ENCODE results near the gene CCL14.
"Not testable (repeated sequence)": the region's sequence is repeated elsewhere in the genome, so short reads cannot be mapped to it uniquely, and the experiment has no call there.

CCL14 gene

GRCh38 chr17:35986643-35987042, at the start of gene CCL14:
Gene CCL14, minus strand, starts transcription at chr17:35986729. Its CDS starts 80 bp downstream, at chr17:35986649.
- DNase-seq = no peak

GRCh38 chr17:36036235-36036634, 49.7 kb upstream of the CCL14 start:
- DNase-seq = no peak

- no peak for DNase-seq
Observed at GRCh38 chr17:36034127-36034526, 47.6 kb upstream of the CCL14 start.

GRCh38 chr17:36030956-36031355, 44.4 kb upstream of the CCL14 start:
- no peak for DNase-seq

- DNase-seq = no peak
Observed at GRCh38 chr17:36027761-36028160, 41.2 kb upstream of the CCL14 start.

GRCh38 chr17:36024106-36024869, 37.8 kb upstream of the CCL14 start:
- no peak for DNase-seq

- no peak for DNase-seq
Observed at GRCh38 chr17:36019423-36019822, 32.9 kb upstream of the CCL14 start.

- DNase-seq = no peak
Observed at GRCh38 chr17:36017799-36018198, 31.3 kb upstream of the CCL14 start, which contains the start of gene CCL23. Gene CCL23, minus strand, starts transcription at chr17:36017972. Its CDS starts 75 bp downstream, at chr17:36017897.

- no peak for DNase-seq
Observed at GRCh38 chr17:36016555-36016954, 30.0 kb upstream of the CCL14 start.

DNA sequence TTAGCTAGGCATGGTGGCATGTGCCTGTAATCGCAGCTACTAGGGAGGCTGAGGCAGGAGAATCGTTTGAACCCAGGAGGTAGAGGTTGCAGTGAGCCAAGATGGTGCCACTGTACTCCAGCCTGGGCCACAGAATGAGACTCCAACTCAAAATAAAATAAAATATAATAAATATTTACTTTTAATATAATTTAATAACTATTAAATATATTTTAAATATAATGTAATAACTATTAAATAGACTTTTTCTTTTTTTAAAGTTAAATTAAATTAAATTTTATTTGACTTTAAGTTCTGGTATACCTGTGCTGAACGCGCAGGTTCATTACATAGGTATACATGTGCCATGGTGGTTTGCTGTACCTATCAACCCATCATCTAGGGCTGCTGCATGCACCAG, 29.4 kb upstream of the CCL14 start:
- DNase-seq = not testable (repeated sequence)

- no peak for DNase-seq
Observed at GRCh38 chr17:36014946-36015345, 28.4 kb upstream of the CCL14 start.

DNA sequence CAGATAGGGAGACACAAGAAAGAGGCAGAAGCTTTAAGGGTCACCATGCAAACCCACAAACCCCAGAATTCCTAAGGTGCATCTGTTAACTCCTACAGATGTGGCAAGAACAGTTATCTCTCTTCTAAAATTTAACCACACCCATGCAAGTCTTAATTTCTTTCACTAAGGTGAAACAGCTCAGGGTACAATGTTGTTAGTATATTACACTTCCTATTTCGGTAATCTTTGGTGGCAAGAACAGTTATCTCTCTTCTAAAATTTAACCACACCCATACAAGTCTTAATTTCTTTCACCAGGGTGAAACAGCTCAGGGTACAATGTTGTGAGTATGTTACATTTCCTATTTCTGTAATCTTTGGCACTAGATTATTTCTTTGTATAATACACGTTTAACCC, 24.7 kb upstream of the CCL14 start:
- DNase-seq = no peak

GRCh38 chr17:36008998-36009665, 22.6 kb upstream of the CCL14 start:
- DNase-seq = no peak

DNA sequence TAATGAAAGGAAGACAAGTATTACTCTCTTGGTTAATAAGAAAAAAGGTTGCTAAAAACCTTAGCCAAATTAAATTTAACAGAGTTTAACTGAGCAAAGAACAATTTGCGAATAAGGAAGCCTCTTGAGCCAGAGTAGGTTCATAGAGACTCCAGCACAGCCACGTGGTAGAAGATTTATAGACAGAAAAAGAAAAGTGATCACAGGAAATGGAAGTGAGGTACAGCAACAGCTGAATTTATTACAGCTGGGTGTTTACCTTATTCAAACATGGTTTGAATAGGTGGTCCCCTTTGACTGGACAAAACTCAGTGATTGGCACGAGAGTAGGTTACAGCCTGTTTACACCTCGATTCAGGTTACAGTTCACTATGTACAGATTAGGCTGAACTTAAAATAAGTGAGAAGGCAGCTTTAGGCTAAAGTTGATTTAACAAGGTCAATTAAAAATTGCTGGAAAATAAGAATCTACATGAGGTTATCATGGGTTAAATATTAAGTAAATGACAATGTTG, 18.1 kb upstream of the CCL14 start:
- no peak for DNase-seq

DNA sequence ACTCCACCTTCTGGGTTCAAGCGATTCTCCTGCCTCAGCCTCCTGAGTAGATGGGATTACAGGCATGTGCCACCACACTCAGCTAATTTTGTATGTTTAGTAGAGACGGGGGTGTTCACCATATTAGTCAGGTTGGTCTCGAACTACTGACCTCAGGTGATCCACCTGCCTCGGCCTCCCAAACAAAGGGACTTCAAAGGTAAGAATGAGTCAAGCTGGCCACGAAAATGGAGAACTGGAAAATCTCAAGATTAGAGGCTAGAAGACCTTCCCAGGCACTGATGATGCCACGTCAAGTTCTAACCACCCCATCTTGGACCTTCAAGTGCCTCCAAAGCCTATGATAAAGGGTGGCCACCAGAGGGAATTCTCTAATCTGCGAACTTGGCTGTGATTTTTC, 16.1 kb upstream of the CCL14 start:
- DNase-seq = no peak

- DNase-seq = no peak
Observed at GRCh38 chr17:36001862-36002603, 15.5 kb upstream of the CCL14 start.

DNA sequence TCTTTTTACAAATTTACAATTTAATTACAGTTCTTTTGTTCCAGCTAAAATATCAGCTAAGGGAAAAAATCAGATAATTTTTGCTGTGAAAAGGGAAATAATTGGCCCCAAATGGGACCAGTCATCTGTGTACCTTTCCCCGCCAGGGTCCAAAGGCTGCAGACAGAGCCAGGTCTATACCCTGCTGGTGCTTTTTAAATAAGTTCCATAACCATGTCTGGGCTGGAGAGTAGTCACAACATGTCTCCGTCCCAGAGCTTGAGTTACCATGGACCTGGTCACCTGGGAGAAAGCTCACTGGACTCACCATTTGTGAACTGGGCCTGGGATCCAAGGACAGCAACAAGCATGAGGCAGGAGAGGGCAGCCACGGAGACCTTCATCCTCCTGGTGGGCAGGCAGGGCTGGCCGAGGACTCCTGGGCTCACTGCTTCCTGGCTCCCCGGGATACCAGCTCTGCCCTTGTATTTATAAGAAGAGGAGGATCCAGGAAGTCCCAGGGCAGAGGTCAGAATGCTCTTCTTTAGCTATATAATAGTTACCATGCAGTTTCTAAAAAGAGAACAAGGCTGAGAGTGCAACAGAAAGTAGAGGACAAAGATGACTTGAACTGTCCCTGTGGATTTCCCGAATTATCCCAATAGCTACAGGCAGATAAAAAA, 14.7 kb upstream of the CCL14 start, which contains the start of gene CCL15:
Gene CCL15 (minus strand): TSS at position 444 of the 662 bp plus-strand sequence. CDS start 61 bp downstream, at position 383.
- no peak for DNase-seq

GRCh38 chr17:36000732-36001109, 14.2 kb upstream of the CCL14 start:
- no peak for DNase-seq

DNA sequence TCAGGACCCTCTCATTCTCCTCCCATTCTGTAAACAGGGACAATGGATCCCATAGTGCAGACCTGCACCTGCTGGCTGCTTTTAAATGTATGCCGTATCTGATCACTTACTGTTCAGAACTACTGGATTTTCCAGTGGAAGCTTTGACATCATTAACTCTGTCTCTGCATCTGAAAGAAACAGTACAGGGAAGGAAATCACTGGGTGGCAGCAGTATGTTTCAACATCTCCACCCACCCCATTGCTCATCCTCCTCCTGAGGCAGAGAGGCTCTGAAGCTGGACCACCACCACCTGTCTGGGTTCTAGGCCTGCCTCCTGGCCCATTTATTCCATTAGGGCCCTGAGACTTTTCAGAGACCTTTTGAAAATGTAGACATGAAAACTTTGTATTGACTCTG, 12.2 kb upstream of the CCL14 start:
- DNase-seq = no peak

- DNase-seq = no peak
Observed at GRCh38 chr17:35998018-35998545, 11.6 kb upstream of the CCL14 start.

- not testable (repeated sequence) for DNase-seq
Observed at GRCh38 chr17:35995346-35995745, 8.8 kb upstream of the CCL14 start.

DNA sequence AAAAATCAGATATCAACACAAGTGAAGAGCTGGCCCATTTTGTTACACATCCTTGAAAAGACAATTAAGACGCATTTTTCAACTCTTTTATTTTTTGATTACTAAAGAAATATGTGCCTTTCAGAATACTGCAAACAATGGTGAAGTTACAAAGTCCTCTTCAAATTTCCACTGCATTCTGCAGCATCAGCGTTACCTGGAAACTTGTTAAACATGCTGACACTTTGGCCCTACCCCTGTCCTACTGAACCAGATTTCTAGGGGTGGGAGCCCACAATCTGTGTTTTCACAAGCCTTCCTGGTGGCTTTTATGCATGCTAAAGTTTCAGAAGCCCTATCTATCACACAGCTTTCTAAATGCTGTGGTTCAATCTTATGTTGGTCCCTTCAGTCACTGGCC, 4.5 kb upstream of the CCL14 start:
- no peak for DNase-seq

GRCh38 chr17:35988164-35988563, 1.6 kb upstream of the CCL14 start:
- DNase-seq = no peak

Data from NCI-H1105 (cell line).